Measurements from ENCODE around the gene ARL3.
A peak's percentile ranks its signal among the peaks of the same experiment; 100 is the strongest.

Gene ARL3

DNA sequence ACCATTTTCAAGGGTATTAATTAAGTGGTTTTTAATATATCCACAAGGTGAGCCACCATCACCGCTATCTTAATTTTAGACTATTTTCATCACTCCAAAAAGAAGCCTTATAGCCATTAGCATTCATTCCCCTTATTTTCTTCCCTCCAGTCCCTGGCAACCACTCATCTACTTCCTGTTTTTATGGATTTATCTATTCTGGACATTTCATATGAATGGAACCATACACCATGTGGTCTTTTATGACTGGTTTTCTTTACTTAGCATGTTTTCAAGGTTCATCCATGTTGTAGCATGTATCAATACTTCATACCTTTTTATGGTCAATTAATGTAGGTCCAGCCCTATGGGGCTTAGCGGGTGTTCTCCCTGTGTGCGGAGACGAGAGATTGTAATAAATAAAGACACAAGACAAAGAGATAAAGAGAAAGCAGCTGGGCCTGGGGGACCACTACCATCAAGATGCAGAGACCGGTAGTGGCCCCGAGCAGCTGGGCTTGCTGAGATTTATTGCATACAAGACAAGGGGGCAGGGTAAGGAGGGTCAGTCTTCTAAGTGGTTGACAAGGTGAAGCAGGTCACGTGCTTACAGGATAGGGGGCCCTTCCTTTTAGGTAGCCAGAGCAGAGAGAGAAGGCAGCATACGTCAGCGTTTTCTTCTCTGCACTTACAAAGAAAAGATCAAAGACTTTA is 44.2 kb upstream of the ARL3 start:
- H3K4me3 ChIP-seq (ENCODE audit: low read depth, low read length) = no peak overlapping the region
- TF ChIP-seq, protein P1, sequence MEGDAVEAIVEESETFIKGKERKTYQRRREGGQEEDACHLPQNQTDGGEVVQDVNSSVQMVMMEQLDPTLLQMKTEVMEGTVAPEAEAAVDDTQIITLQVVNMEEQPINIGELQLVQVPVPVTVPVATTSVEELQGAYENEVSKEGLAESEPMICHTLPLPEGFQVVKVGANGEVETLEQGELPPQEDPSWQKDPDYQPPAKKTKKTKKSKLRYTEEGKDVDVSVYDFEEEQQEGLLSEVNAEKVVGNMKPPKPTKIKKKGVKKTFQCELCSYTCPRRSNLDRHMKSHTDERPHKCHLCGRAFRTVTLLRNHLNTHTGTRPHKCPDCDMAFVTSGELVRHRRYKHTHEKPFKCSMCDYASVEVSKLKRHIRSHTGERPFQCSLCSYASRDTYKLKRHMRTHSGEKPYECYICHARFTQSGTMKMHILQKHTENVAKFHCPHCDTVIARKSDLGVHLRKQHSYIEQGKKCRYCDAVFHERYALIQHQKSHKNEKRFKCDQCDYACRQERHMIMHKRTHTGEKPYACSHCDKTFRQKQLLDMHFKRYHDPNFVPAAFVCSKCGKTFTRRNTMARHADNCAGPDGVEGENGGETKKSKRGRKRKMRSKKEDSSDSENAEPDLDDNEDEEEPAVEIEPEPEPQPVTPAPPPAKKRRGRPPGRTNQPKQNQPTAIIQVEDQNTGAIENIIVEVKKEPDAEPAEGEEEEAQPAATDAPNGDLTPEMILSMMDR (IDR thresholded peaks at IDR 0.05; ENCODE audit: borderline replicate concordance, insufficient read depth, low read depth, low read length) = no peak

DNA sequence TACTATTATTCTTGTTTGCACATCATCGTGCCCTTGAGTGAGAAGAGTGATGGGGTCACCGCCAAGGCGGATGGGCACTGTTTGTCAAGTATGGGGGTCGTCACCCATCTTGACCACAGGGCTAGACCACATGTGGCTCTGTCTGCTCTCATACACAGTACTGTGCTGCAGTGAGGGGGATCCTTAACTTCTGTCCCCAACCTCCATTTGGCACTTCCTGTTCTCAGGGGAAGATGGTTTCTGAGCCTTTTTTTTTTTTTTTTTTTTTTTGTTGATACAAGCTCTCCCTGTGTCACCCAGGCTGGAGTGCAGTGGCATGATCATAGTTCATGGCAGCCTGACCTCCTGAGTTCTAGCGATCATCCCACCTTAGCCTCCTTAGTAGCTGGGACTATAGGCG is 43.1 kb upstream of the ARL3 start:
- TF ChIP-seq, protein P1 (IDR thresholded peaks at IDR 0.05; ENCODE audit: borderline replicate concordance, insufficient read depth, low read depth, low read length) = no peak
- H3K4me3 ChIP-seq (ENCODE audit: low read depth, low read length) = no peak overlapping the region

DNA sequence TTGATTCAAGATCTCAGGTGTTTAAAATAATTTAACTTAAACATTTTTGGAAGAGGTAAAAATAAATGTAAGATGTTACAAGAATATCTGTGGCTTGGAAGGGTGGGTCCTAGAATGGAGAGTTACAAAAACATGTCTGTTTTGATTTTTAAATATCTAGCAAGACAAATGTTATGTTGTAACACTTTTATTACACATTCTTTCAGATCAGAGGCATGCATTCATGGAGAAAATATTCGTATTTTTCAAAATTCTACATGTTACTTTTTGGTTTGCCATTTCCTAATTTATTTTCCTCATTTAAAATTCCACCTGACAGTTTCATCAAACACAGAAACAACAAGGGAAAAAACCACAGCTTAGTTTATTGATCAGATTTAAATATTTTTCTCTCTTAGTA is 39.5 kb upstream of the ARL3 start:
- TF ChIP-seq, protein P1 (IDR thresholded peaks at IDR 0.05; ENCODE audit: borderline replicate concordance, insufficient read depth, low read depth, low read length) = no peak
- no peak overlapping the region for H3K4me3 ChIP-seq (ENCODE audit: low read depth, low read length)

DNA sequence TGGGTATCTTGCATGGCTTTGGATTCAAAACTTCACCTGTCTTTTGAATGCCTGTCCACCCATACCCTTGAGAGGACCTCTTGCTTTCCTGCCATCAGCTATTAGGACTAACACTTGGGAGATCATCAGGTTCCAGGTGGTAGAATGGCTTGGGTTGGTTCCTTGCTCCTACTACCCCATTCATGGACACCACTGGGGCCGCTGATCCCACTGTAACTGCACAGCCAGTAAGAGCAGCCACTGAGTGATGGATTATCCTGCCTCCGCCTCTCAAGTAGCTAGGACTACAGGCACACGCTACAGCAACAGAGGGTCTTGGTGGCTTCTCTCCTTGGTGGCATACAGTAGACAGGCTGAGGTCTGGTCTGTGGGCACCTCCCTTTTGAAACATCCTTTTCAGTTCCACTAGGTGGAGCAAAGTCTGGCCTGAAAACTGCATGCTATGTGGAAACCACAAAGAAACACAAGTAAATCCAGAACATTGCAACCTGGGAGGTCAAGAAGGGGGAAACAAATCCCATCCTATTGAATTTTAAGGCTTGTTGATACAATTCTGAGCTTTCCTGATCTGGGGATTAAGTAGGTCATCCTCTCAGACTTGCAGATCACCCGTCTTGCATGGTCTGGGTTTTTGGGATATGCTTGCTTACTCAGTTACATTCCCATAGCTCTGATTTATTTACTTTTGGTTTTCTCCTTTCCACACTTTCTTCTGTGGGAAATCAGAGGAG is 38.9 kb upstream of the ARL3 start:
- TF ChIP-seq, protein P1 (IDR thresholded peaks at IDR 0.05; ENCODE audit: borderline replicate concordance, insufficient read depth, low read depth, low read length) = peak; percentile 60; the same call in 1 of the 2 replicates
- H3K4me3 ChIP-seq (ENCODE audit: low read depth, low read length) = no peak overlapping the region

DNA sequence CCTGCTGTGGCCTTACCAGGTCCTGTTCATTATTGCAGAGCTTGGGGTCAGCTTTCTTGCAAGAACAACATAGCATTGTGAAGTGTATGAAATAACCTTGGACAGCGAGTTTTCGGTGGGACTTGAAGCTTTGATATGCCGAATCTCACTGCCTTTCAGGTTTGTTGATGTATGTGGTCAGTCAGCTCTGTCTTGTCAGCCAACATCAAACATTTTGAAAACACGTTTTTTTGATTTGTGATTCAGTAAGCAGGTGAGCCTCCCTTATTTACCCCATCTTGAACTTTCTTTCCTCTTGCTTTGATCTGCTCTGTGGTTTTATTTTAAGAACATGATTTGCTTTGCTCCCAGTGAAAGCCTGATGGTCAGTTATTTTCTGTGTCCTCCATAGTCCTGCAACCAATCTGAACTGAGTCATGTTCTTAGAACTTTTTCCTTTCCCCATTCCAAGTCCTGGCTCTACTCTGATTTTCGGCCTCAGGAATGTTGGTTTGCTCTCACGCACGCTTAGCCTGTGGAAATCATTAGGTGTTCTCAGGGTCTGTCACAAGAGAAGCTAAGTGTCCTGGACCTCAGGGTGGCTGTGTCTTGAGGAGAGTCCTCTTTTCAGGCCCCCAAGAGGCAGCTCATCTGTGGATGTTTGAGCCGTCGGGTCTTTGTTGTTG is 38.2 kb upstream of the ARL3 start:
- TF ChIP-seq, protein P1 (IDR thresholded peaks at IDR 0.05; ENCODE audit: borderline replicate concordance, insufficient read depth, low read depth, low read length) = no peak
- no peak overlapping the region for H3K4me3 ChIP-seq (ENCODE audit: low read depth, low read length)

DNA sequence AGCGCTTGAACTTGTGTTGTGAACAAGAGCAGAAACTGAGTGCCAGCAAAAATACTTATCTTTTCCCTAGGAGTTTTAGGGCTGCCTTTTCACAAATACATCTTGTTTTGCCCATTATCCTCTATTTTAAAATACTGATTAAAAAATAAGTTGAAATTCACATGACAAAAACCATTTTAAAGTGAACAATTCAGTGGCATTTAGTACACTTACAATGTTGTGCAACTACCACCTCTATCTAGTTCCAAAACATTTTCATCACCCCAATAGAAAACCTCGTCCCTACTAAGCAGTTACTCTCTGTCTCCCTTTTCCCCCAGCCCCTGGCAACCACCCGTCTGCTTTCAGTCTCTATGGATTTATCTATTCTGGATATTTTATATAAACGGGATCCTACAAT is 31.0 kb upstream of the ARL3 start:
- peak overlapping the region; percentile 83 for H3K4me3 ChIP-seq (ENCODE audit: low read depth, low read length)
- TF ChIP-seq, protein P1 (IDR thresholded peaks at IDR 0.05; ENCODE audit: borderline replicate concordance, insufficient read depth, low read depth, low read length) = no peak
